ENCODE measurements around the gene CRTC2.

- TF ChIP-seq POLR2AphosphoS5 (IDR thresholded peaks at IDR 0.05; ENCODE audit: low read depth, low read length) (no peak), REST (IDR thresholded peaks at IDR 0.05; ENCODE audit: insufficient read depth in 1 of 2, low read depth in 2 of 2, low read length in 1 of 2) (no peak), TCF7L2 (IDR thresholded peaks at IDR 0.05; ENCODE audit: low read depth, low read length) (no peak), SIN3A (IDR thresholded peaks at IDR 0.05; ENCODE audit: borderline replicate concordance, insufficient read depth, low read depth, low read length) (no peak)
- TF ChIP-seq, protein P1, sequence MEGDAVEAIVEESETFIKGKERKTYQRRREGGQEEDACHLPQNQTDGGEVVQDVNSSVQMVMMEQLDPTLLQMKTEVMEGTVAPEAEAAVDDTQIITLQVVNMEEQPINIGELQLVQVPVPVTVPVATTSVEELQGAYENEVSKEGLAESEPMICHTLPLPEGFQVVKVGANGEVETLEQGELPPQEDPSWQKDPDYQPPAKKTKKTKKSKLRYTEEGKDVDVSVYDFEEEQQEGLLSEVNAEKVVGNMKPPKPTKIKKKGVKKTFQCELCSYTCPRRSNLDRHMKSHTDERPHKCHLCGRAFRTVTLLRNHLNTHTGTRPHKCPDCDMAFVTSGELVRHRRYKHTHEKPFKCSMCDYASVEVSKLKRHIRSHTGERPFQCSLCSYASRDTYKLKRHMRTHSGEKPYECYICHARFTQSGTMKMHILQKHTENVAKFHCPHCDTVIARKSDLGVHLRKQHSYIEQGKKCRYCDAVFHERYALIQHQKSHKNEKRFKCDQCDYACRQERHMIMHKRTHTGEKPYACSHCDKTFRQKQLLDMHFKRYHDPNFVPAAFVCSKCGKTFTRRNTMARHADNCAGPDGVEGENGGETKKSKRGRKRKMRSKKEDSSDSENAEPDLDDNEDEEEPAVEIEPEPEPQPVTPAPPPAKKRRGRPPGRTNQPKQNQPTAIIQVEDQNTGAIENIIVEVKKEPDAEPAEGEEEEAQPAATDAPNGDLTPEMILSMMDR (IDR thresholded peaks at IDR 0.05): no peak
These were observed 29.0 kb downstream of the CRTC2 start for GRCh38 chr1:153929426-153929825.
